NB4 (cell line): ENCODE results near the gene THAP10.

ENCODE experiments used
- MYC ChIP-seq: IDR thresholded peaks from 2 replicates; pipeline ENCODE4 v1.6.1; 2011; ENCODE audit warnings: low read depth, low read length
- POLR2A ChIP-seq: IDR thresholded peaks from 2 replicates; pipeline ENCODE4 v1.6.1; 2011; ENCODE audit warnings: mild to moderate bottlenecking; ENCODE audit not compliant: insufficient read length; ENCODE audit errors: extremely low read depth
- TF ChIP-seq, protein P1 (sequence below): IDR thresholded peaks from one replicate; pipeline ENCODE4 v1.5.1; 2012; ENCODE audit warnings: low read depth, low read length
- TF ChIP-seq, protein P2 (sequence below): IDR thresholded peaks from 2 replicates; pipeline ENCODE4 v1.6.1; 2011; ENCODE audit warnings: low read depth, low read length

DNA sequence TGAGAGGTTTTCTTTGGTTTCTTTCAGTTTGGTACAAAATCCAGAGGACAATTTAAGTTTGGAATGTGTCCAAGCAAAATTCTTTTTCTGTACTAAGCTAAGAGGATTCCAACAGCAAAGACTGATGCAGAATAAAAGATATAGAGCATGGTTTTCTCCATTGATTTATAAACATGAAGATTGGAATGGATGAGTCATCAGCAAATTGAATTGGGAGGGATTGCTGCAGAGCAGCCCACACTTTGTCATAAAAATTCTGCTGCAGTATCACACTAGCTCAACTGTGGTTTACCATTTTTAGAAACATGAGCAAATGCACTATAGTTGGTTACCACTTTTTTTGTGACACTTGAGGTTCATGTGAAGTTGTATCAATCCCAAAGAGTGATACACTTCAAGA, 22.2 kb downstream of the THAP10 start:
- TF ChIP-seq, protein P1, sequence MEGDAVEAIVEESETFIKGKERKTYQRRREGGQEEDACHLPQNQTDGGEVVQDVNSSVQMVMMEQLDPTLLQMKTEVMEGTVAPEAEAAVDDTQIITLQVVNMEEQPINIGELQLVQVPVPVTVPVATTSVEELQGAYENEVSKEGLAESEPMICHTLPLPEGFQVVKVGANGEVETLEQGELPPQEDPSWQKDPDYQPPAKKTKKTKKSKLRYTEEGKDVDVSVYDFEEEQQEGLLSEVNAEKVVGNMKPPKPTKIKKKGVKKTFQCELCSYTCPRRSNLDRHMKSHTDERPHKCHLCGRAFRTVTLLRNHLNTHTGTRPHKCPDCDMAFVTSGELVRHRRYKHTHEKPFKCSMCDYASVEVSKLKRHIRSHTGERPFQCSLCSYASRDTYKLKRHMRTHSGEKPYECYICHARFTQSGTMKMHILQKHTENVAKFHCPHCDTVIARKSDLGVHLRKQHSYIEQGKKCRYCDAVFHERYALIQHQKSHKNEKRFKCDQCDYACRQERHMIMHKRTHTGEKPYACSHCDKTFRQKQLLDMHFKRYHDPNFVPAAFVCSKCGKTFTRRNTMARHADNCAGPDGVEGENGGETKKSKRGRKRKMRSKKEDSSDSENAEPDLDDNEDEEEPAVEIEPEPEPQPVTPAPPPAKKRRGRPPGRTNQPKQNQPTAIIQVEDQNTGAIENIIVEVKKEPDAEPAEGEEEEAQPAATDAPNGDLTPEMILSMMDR: no peak
- TF ChIP-seq POLR2A: no peak
- TF ChIP-seq MYC: no peak
- TF ChIP-seq, protein P2, sequence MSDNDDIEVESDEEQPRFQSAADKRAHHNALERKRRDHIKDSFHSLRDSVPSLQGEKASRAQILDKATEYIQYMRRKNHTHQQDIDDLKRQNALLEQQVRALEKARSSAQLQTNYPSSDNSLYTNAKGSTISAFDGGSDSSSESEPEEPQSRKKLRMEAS: no peak
